ENCODE measurements around the gene PVALEF.
A peak's percentile ranks its signal among the peaks of the same experiment; 100 is the strongest.

The PVALEF gene

DNA sequence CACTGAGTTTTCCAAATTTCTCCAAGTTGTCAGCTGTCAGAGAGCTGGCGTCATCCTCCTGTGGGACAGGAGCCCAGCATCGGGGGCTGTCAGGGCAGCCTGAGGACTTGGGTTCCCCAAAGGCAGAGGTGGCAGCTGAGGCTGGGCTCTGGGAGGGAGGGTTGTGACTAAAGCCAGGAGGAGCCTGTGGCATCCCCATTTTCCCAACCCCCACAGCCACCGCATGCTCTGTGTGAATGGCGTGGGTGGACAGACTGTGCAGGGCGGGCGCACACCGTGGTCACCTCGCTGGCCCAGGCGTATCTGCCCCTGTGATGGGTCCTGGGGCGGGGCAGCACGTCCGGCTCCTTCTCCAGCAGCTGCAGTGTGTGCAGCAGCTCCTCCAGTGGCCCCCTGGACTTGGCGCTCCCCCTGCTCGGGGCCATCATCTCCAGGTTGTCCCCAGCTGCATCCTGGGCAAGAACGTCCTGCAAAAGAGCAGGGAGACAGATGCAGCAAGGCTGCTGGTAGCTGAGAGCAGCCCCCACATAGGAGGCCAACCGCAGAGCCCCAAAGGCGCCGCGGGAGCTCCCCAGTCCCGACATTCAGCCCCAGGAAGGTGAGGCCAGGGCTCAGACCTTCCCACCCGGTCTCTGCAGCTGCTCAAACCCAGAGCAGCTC is 32.7 kb downstream of the PVALEF start:
- DNase-seq (ENCODE audit: low read depth) = no peak

DNA sequence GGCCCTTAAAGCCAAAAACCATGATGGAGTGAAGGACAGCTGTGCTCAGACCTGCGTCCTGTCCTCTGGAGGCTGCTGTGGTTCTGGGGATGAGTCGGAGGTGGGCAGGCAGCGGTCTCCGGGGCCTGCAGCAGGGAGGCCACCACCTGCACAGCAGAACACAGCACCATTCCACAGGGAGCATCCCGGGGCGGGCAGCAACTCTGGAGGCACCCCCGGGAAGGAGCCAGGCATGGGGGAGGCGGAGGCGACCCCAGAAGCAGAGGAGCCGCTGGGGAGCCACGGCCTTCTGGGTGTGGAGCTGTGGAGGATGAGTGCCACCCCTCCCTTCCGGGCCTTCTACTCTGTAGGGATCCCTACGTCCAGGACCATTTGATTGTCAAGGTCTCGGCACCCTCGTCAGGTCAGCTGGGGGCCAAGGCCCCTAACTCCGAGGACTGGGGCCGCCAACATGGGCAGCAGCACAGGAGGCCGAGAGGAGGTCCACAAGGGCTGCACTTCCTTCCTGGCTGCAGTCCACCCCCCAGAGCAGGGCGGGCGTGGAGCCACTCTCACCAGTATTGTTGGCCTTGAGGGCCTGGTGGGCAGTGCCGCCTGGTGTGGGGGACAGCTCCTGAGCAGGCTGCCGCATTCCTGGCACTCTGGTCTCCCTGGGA is 33.6 kb downstream of the PVALEF start:
- no peak for DNase-seq (ENCODE audit: low read depth)

DNA sequence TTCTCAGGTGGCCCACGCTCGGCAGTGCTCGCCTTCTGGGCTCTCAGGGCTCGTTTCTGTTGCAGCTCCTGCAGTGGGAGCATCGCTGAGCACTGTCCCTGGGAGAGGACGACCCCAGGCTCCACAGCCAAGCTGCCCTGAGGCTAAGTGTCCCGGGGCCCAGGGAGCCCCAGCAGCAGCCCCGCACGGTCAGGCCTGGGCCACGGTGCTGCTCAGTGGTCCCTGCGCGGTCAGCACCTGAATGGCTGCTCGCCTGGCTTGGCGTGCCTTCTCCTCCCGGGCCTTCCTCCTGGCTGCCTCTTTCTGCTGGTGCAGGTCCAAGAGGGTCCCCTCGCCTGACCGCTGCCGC is 34.1 kb downstream of the PVALEF start:
- DNase-seq (ENCODE audit: low read depth) = no peak

DNA sequence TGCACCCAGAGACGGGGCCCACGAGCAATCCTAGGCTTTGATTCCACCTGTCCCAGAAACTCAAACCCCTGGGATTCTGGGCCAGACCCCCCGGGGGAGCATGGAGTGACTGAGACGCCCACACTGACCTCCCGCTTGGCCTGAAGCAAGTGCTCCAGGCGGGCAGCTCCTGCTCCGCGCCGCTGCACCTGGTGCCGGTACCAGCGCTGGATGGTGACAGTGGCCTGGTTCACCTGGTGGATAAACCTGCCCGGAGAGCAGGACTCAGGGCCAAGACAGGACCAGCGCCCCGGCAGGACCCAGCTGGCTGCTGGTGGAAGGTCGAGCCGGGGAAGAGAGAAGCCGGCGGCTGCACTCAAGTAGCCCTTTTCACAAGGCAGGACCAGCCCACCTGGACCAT is 34.9 kb downstream of the PVALEF start:
- no peak for DNase-seq (ENCODE audit: low read depth)

DNA sequence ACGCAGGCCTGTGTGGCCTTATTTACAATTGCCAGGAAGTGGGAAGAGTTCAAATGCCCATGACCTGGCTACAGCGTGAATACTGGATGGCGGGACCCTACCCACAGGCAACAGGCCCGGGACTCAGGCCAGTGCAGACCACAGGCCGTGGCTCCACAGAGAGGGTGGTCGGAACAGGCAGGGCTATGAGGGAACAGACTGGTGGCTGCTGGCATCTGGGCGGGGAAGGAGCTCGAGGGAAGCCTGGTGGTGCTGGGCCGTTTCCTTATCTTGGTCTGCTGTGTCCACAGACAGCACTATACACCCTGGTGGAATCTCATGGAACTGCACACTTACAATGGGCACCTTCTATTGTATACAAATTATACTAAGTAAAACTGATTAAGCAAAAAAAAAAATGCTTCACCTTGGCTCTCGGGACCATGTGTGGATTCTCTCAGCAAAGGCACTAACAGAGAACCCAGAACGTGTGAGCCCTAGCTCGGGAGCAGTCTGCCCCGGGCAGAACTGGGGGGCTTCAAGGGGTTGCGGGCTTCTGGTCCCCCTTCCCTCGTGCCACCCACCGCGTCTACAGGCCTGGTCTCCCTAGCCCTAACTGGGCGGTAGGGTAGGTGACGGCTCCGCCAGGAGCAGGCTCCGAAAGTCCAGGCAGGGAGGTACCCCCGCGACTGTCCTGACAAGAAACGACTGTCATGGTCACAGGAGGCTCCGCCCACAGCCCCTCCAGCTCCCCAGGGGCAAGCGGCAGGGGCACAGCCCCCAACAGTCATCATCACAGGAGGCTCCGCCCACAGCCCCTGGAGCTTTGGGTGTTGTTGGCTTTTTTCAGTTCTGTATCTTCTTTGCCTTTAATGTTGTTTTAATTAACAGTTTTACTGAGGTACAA is 35.6 kb downstream of the PVALEF start:
- peak; percentile 83 for DNase-seq (ENCODE audit: low read depth)

DNA sequence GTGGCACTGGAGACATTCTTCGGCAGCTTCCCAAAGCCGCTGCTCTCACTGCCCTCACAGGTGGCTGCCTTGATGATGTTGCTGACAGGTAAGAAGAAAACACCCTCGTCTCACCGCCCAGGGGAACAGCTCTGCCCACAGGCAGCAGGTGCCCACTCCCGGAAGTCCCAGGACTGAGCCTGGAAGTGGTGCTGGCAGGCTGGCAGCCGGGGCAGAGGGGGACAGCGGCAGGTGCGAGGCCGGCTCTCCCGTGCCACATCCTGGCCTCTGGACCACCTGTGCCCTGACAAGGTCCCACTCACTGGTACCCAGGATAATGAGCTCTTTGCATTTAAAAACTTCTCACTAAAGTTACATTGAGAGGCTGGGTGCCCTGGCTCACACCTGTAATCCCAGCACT is 37.0 kb downstream of the PVALEF start:
- DNase-seq (ENCODE audit: low read depth) = no peak

DNA sequence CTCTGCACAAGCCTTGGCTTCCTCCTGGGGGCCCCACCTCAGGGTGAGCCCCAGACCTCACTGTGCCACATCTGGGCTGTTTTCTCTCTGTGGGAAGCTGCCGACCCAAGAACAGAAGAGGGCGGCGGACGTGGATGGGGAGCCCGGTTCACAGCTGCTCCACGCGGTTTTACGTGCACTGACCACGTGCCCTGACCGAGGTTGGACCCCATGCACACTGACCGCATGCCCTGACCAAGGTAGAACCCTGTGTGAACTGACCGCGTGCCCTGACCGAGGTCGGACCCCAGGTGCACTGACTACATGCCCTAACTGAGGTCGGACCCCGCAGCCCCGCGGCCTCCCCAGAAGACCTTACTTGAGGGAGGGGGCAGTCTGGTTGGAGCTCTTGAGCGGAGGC is 37.8 kb downstream of the PVALEF start:
- DNase-seq (ENCODE audit: low read depth) = no peak

DNA sequence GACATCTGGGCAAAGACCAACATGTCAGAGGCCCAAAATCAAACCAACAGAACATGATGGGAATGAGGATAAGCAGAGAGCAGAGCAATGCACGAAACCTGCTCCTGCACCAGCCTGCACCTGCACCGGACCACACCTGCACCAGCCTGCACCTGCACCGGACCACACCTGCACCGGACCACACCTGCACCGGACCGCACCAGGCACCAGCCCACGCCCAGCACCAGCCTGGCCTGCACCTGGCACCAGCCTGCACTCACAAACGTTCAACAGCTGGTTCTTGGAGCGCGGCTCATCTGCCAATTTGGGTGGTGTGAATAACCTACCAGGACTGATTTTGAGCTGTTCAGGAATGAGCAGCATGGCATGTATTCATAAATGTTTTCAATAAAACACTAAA is 39.3 kb downstream of the PVALEF start:
- DNase-seq (ENCODE audit: low read depth) = no peak

DNA sequence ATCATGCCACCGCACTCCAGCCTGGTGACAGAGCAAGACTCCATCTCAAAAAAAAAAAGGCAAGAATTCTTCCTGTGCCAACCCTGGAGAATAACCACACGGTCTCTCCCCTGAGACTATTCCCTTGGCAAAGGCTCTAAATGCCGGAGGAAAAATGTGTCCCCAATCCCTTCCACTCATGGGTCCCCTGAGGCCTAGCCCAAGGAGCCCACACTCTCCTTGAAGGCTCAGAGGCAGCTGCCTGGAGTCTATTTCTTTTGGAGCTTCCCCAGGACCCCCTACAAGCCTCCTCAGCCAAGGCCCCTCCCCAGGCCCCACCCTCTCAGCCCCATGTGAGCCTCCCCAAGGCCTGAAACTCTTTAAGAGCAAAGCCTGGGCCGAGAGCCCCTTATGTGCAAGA is 40.9 kb downstream of the PVALEF start:
- no peak for DNase-seq (ENCODE audit: low read depth)

DNA sequence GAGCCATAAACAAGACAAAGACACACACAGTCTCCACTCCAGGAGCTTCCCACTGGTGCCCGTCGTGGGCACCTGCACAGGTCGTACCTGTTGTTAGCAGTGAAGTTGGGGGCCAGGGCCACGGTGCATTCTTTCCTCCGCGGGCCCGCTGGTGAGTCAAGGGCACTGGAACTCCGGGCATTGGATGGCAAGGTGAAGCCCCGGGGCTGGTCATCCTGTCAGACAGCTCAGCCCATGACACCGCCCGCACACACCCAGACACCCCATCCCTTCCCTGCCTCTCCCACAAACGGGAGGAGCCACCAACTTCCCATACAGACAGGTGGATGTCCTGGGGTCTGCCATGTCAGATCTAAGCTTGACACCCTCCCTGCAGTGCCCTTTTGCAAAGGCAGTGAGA is 41.4 kb downstream of the PVALEF start:
- DNase-seq (ENCODE audit: low read depth) = no peak

DNA sequence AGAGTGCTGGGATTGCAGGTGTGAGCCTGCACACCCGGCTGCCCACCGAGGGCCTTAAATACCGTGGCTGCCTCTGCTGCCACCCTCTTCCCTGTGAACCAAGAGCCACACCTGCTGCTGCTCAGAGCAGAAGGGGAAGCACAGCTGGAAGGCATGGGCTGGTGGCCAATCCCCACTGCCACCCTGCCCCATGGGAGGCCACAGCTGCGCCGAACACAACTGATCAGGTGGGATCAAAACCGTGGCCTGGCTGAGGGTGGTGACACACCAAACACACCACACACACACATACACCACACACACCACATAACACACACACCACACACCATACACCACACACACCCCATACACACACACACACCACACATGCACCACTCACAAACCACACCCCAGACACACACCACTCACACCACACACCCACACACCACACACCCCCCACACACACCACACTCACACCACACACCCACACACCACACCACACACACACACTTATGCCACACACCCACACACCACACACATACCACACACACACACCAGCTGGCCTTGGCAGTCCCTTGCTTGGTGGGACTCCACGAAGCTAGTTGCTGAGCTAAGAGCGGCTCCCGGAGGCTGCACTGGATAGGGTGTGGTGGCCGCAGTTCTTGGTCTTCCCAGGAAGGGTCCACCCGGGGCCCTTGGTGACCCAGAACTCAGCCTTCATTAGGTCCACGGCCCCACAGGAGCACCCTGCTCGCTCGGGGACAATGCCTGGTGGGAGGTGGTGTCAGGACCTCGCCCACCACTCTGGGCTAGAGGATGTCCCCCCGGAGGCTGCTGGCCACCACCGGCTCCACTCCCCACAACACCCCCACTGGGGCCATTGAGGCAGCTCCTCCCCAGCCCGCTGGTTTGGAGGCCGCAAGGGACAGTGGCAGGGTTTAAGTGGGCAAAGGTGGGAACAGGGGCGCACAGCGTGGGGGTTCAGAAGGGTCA is 42.6 kb downstream of the PVALEF start:
- DNase-seq (ENCODE audit: low read depth) = peak; percentile 26

DNA sequence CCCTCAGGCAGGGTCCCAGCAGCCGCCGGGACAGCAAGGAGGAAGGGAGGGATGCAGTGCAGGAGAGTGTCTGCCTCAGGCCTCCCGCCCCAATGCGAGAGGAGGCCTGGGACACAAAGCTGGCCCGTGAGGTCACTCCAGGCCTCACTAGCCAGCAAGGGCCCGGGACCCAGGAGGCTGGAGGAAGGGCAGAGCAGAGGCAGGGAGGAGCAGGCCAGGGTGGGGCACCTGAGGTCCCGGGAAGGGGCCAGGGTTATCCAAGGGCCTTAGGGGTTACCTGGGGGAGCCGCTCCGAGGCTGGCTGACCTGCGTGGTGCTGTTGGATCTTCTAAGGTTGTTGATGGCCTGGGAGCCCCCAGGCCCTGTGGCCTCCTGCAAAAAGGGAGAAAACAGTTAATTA is 43.3 kb downstream of the PVALEF start:
- no peak for DNase-seq (ENCODE audit: low read depth)

DNA sequence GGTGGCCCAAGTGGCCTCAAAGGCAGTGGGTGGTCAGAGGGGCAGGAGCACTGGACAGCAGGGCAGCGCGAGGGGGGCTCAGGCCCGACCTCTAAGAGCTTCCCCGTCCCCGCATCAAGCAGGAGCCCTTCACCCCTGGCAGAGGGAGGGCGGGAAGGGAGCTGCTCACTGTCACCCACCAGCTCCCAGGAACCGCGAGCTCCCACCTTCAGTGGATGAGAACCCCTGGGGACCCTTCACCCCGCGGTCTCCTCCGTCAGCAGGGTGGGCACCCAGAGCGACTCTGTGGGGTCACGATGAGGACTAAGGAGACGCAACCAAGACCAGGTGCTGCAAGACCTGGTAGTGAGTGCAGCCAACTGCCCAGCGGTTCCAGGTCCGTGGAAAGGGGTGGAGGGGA is 43.8 kb downstream of the PVALEF start:
- DNase-seq (ENCODE audit: low read depth) = no peak

DNA sequence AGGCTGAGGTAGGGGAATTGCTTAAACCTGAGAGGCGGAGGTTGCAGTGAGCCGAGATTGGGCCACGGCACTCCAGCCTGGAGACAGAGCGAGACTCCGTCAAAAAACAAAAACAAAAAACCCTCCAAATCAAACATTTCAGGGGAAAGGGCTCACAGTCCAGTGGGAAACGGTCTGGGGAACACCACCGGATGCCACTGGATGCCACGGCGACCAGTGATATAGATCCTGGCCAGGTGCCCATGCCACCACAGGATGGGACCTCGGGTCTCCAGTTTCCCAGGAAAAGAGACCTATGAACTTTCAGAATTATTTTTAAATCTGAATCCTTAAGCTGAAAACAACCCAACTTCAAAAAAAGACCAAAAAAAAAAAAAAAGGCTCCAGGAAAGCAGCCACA is 45.2 kb downstream of the PVALEF start:
- DNase-seq (ENCODE audit: low read depth) = no peak

DNA sequence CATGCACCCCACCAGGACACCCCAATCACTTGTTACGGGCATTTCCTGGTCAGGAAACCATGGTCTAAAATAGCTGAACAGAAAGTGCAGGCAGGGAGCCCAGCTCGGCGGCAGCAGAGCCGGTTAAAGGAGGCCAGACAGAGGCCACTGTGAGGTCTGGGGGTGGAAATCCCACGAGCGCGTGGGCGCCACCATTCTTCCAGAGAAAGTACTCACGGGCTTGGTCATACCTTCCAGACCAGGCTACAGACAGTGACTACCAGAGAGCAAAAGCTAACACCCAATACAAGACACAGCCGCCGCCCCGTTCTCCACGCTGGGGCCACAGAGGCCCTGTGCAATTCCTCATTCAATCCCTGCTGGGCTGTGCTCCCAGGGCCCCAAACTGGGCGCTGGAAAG is 45.6 kb downstream of the PVALEF start:
- DNase-seq (ENCODE audit: low read depth) = no peak

DNA sequence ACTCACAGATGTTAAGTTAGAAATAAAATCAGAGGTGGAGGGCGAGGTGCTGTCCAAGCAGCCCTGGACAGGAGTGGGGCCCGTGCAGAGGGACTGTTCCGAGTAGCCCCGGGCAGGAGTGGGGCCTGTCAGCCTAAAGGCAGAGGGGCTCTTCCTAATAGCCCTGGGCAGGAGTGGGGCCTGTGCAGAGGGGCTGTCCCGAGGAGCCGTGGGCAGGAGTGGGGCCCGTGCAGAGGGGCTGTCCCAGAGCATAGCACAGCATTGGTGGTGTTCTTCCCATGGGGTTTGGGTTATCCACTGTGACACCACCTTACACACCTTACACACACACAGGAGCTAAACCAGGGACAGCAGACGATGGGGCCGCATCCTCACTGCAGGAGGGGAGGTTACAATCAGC is 47.1 kb downstream of the PVALEF start:
- DNase-seq (ENCODE audit: low read depth) = no peak

DNA sequence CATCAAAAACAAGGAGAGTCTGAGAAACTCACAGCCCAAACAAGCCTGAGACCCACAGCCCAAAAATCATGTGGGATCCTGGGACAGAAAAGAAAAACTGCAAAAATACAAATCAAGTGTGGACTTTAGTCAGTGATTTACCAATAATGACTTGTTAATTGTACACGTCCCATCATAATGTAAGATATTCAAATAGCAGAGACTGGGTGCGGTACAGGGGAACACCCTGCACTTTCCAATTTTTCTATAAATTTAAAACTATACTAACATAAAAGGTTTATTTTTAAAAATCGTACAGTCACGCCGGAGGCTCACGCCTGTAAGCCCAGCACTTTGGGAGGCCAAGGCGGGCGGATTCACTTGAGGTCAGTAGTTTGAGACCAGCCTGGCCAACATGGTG is 48.7 kb downstream of the PVALEF start:
- no peak for DNase-seq (ENCODE audit: low read depth)

DNA sequence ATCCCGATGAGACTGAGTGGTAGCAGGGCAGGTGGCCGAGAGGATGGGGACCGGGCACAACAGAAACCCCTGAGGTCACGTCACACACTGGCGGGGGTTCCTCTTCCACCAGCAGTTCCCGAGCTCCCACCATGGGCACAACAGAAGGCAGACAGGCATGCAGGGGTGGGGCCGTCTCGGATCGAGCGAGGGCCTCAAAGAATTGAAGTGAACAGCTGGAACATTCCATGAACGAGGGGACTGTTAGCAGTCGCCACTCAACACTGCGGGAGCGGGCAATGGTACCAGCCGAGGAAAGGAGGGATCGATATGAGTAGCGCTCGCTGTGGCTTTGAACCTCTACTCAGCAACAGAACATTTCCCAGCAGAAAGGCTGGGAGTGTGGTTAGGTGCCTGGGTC is 52.2 kb downstream of the PVALEF start:
- DNase-seq (ENCODE audit: low read depth) = no peak

DNA sequence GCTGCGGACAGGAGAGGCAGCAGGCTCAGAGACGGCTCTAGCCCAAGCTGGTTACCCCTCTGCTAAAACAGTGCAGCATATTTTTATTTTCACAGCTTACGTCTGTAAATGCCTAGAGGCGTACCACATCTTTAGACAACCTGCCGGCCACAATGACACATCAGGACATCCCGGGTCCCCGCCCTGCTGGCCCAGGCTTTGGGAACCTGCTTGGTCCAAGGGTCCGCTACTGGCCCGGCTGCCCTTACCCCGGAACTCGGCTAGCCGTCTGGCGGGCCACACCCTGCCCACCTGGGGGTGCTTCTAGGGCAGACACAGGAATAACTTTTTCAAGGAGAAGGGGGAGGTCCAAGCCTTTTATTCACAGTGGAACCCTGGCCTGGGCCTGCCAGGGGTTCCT is 53.2 kb downstream of the PVALEF start:
- DNase-seq (ENCODE audit: low read depth) = peak; percentile 17

DNA sequence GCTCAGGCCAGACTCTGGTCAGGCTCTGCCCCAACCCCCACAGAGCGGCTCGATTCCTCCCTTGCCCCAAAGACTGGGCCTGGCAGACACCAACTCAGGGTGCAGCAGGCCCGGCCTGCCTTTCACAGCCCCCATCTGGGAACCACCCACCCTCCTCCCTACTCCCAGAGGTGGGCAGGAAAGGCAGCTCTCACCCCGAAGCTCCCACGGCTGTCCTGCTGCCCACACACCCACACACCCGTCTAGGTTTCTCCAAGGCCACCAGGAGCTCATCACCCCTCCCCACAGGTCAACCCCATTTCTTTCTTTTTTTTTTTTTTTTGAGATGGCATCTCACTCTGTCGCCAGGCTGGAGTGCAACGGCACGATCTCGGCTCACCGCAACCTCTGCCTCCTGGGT is 53.7 kb downstream of the PVALEF start:
- DNase-seq (ENCODE audit: low read depth) = no peak

DNA sequence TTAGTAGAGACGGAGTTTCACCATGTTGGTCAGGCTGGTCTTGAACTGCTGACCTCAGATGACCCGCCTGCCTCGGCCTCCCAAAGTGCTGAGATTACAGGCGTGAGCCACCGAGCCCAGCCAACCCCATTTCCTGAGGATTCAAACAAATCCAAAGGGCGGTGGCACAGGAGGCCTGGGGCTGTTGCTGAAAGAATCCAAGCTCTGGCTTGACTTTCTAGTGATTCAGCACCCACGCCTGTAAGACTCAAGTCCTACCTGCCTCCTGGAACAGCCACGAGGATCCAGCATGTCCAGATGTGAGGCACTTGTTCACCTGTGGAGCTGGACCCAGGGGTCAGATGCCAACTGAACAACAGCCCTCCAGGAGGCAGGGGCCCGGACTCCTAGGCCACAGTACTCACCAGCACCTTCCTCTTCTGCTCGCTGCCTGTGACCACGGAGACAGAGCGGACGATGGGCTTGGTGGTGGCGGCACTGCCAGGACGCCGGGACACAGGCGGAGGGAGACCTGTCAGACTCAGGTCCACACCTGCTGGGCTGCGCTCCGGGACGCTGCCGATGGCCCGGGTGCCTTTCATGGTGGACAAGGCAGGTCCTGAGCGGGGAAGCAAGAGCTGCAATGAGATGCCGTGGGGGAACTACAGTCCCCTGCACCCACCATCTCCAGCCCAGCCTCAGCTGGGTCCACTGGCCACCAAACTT is 54.3 kb downstream of the PVALEF start:
- DNase-seq (ENCODE audit: low read depth) = no peak
